Tibial nerve (tissue), 4 donors: Measurements from ENCODE around the gene LCN2. TPM values are rescaled to one million over a fixed set of nuclear protein-coding genes. Genes with fewer than 3 reads are reported as not detected.

Experiments
- DNase-seq, 2 donors: peaks; one replicate each; pipeline ENCODE4 v3.0.0-alpha.2; 2019; ENCODE audit warnings: low spot score in 2 of 2
- H3K27ac ChIP-seq, 4 donors: fragments of 200-600 bp; sonication (generic) in 3 of 4; one replicate each; pipeline ENCODE4 v1.5.1; 2017 to 2019; ENCODE audit warnings: mild to moderate bottlenecking in 1 of 4
- H3K27me3 ChIP-seq, 2 donors: fragments of 200-600 bp; sonication (generic) in 1 of 2; one replicate each; pipeline versions ENCODE4 v1.5.1 to v1.6.0; 2017 to 2019
- H3K36me3 ChIP-seq, 3 donors: fragments of 200-600 bp; sonication (generic); one replicate each; pipeline ENCODE4 v1.5.1; 2018 to 2019
- H3K4me1 ChIP-seq, 4 donors: fragments of 200-600 bp; sonication (generic) in 3 of 4; one replicate each; pipeline ENCODE4 v1.5.1; 2017 to 2019
- H3K4me3 ChIP-seq, 4 donors: fragments of 200-600 bp; sonication (generic) in 3 of 4; one replicate each; pipeline ENCODE4 v1.5.1; 2017 to 2019; ENCODE audit warnings: mild to moderate bottlenecking in 1 of 4, moderate library complexity in 1 of 4
- H3K9me3 ChIP-seq, 4 donors: fragments of 200-600 bp; sonication (generic) in 3 of 4; one replicate each; pipeline ENCODE4 v1.5.1; 2017 to 2019
- CTCF ChIP-seq, 5 experiments: fragments of 200-600 bp in 3 of 5; fragments of 450-650 bp in 2 of 5; sonication (generic) in 3 of 5; IDR thresholded peaks; one replicate each; pipeline ENCODE4 v1.5.1; 2016 to 2019; ENCODE audit warnings: antibody characterized with exemption in 5 of 5, mild to moderate bottlenecking in 3 of 5, moderate library complexity in 2 of 5
- EP300 ChIP-seq, 2 donors: sonication (generic); formaldehyde crosslinking; IDR thresholded peaks; one replicate each; pipeline ENCODE4 v1.6.1; 2017; ENCODE audit warnings: antibody characterized with exemption in 2 of 2, mild to moderate bottlenecking in 1 of 2
- POLR2A ChIP-seq, 2 donors: fragments of 450-650 bp; IDR thresholded peaks; one replicate each; pipeline ENCODE4 v1.6.1; 2017; ENCODE audit warnings: antibody characterized with exemption in 2 of 2, mild to moderate bottlenecking in 2 of 2, moderate library complexity in 2 of 2
- WGBS, 2 donors: methylation state at CpG; one replicate each; pipeline ENCODE4 v1.1.5; 2018; 5-methylcytosine and 5-hydroxymethylcytosine counted together
- total RNA-seq, 4 donors: library from RNA; depleted of rRNA; stranded (reverse); fragments of >200 nt; gene quantifications; one replicate each; pipeline ENCODE4 v1.1.0, GENCODE V29; 2016

Gene LCN2
- total RNA-seq, 4 donors from 2014 or later: not detected

GRCh38 chr9:128139621-128140020 is 9.6 kb upstream of the LCN2 start:
- H3K4me1 ChIP-seq: no peaks in the 10 kb centered on the region
- H3K36me3 ChIP-seq: no peaks in the 10 kb centered on the region
- H3K27ac ChIP-seq: no peak overlapping the region
- no peaks in the 10 kb centered on the region for H3K27me3 ChIP-seq
- TF ChIP-seq CTCF (IDR thresholded peaks at IDR 0.05): no peak
- TF ChIP-seq POLR2A (IDR thresholded peaks at IDR 0.05): no peak
- TF ChIP-seq EP300 (IDR thresholded peaks at IDR 0.05): no peak
- no peak overlapping the region for H3K4me3 ChIP-seq
- DNase-seq: no peak
- 76 to 94% methylated on average over 2 to 3 of the region's 16 CpGs for WGBS, 2 donors
- no peaks in the 10 kb centered on the region for H3K9me3 ChIP-seq

GRCh38 chr9:128141604-128142003 is 7.6 kb upstream of the LCN2 start:
- H3K9me3 ChIP-seq: no peaks in the 10 kb centered on the region
- no peaks in the 10 kb centered on the region for H3K4me1 ChIP-seq
- no peak overlapping the region for H3K27ac ChIP-seq
- H3K4me3 ChIP-seq: no peak overlapping the region
- TF ChIP-seq CTCF (IDR thresholded peaks at IDR 0.05): no peak
- WGBS, 2 donors: 98 to 100% methylated on average over 3 of the region's 3 CpGs
- H3K36me3 ChIP-seq: no peaks in the 10 kb centered on the region
- no peak for DNase-seq
- H3K27me3 ChIP-seq: no peaks in the 10 kb centered on the region

DNA sequence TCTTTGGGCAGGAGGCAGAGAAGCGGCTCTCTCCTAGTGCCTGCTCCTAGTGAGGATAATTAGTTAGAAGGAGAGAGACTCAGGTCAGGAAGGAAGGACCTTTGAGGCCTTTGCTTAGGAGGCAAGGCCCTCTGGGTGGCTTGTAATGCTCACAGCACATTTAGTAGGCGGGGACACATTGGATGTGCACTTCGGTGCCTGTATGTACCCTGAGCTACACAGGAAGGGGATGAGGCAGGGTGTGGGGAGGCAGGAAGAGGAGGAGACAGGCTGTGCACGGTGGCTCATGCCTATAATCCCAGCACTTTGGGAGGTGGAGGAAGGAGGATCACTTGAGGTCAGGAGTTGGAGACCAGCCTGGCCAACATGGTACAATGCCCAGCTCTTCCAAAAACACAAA is 7.2 kb upstream of the LCN2 start:
- H3K36me3 ChIP-seq: no peaks in the 10 kb centered on the region
- no peak for DNase-seq
- H3K4me1 ChIP-seq: no peaks in the 10 kb centered on the region
- TF ChIP-seq CTCF (IDR thresholded peaks at IDR 0.05) (no peak), POLR2A (IDR thresholded peaks at IDR 0.05) (no peak), EP300 (IDR thresholded peaks at IDR 0.05) (no peak)
- H3K9me3 ChIP-seq: no peaks in the 10 kb centered on the region
- 54 to 66% methylated on average over 4 of the region's 4 CpGs for WGBS, 2 donors
- H3K27ac ChIP-seq: no peak overlapping the region
- no peak overlapping the region for H3K4me3 ChIP-seq
- H3K27me3 ChIP-seq: no peaks in the 10 kb centered on the region

DNA sequence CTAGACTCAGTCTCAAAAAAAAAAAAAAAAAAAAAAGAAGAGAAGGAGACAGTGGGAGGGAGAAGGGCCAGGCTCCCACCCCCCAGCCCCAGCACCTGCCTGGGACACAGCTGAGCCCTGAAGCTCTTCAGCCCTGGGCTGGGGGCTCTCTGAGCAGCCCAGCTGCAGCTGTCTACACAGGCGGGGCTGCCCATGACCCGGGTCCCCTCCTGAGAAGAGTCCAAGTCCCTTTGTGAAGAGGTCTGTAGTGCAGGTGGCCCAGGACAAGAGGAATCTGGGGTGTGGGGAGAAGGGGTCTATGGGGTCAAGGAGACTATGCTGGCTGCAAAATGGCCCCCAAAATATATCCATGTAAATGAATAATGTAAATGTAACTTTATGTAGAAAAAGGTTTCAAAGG is 6.7 kb upstream of the LCN2 start:
- no peak for DNase-seq
- no peaks in the 10 kb centered on the region for H3K36me3 ChIP-seq
- 77 to 82% methylated on average over 2 of the region's 2 CpGs for WGBS, 2 donors
- H3K27me3 ChIP-seq: no peaks in the 10 kb centered on the region
- no peaks in the 10 kb centered on the region for H3K4me1 ChIP-seq
- H3K4me3 ChIP-seq: no peak overlapping the region
- H3K9me3 ChIP-seq: no peaks in the 10 kb centered on the region
- H3K27ac ChIP-seq: no peak overlapping the region
- TF ChIP-seq EP300 (IDR thresholded peaks at IDR 0.05) (no peak), POLR2A (IDR thresholded peaks at IDR 0.05) (no peak), CTCF (IDR thresholded peaks at IDR 0.05) (no peak)

GRCh38 chr9:128143525-128144238 is 5.6 kb upstream of the LCN2 start:
- H3K9me3 ChIP-seq: no peaks in the 10 kb centered on the region
- no peaks in the 10 kb centered on the region for H3K27me3 ChIP-seq
- H3K4me1 ChIP-seq: peaks cover 0 to 6% (median 3%) of the 10 kb centered on the region in 4 donors
- H3K27ac ChIP-seq: no peak overlapping the region
- 73 to 81% methylated on average over 8 of the region's 8 CpGs for WGBS, 2 donors
- H3K36me3 ChIP-seq: no peaks in the 10 kb centered on the region
- no peak for TF ChIP-seq POLR2A (IDR thresholded peaks at IDR 0.05)
- no peak for TF ChIP-seq CTCF (IDR thresholded peaks at IDR 0.05)
- TF ChIP-seq EP300 (IDR thresholded peaks at IDR 0.05): no peak
- no peak for DNase-seq
- no peak overlapping the region for H3K4me3 ChIP-seq
